Activated T-helper 1 cell treated with anti-CD3 and anti-CD28 coated beads, Interleukin-12 subunit alpha, Interleukin-12 subunit beta, Interleukin-2, Interleukin-4 antibody, amounts not matched to agents 30 ng/mL and 10 ng/mL and 1 ng/mL, durations not matched to agents 14 hours and 24 hours and 36 hours (primary cell): ENCODE results near the gene CORO6. TPM values are rescaled to one million over a fixed set of nuclear protein-coding genes. Genes with fewer than 3 reads are reported as not detected.
A peak's percentile ranks its signal among the peaks of the same experiment; 100 is the strongest.

ENCODE experiments used
- DNase-seq: peaks from one replicate; pipeline ENCODE4 v3.0.0; 2021; ENCODE audit warnings: low spot score
- H3K27ac Mint-ChIP-seq: one replicate; pipeline ENCODE4 v1.8.0; 2021; ENCODE audit warnings: mild to moderate bottlenecking, mixed read lengths
- H3K27me3 Mint-ChIP-seq: one replicate; pipeline ENCODE4 v1.8.0; 2022; ENCODE audit warnings: mild to moderate bottlenecking, moderate library complexity, mixed read lengths; ENCODE audit not compliant: insufficient read depth
- H3K36me3 Mint-ChIP-seq: one replicate; pipeline ENCODE4 v1.8.0; 2021; ENCODE audit warnings: low read depth, mixed read lengths
- H3K4me1 Mint-ChIP-seq: one replicate; pipeline ENCODE4 v1.8.0; 2021; ENCODE audit warnings: low read depth, mixed read lengths
- H3K4me3 Mint-ChIP-seq: one replicate; pipeline ENCODE4 v1.8.0; 2021; ENCODE audit warnings: mild to moderate bottlenecking, moderate library complexity, mixed read lengths
- H3K9me3 Mint-ChIP-seq: one replicate; pipeline ENCODE4 v1.8.0; 2021; ENCODE audit warnings: mixed read lengths
- intact Hi-C: fragments of 100-400 bp; cut with micrococcal nuclease; formaldehyde crosslinking; loops from one replicate; pipeline ENCODE4 v1.15.1; 2024
- total RNA-seq: library from RNA; stranded (reverse); gene quantifications from 2 replicates; pipeline ENCODE4 v1.2.3, GENCODE V29; 2022

CORO6 gene
- total RNA-seq, result 5.1 and 6.4 TPM in 2 replicates

GRCh38 chr17:29622337-29623282 is at the start of gene CORO6:
CORO6 (minus strand) TSS chr17:29622912; CDS start chr17:29621421, 1,491 bp downstream.
- intact Hi-C loops, result loop anchor here (1.0 to 2.0 kb wide), 5 partner anchors 7 to 157 kb away; no protein-coding TSS in a partner anchor
- H3K27me3 Mint-ChIP-seq, result no peaks in the 10 kb centered on the region
- peak within 1 kb of the TSS; percentile 81 for H3K27ac Mint-ChIP-seq

GRCh38 chr17:29671661-29672060 is 48.9 kb upstream of the CORO6 start:
- H3K4me1 Mint-ChIP-seq, result peaks cover 35% of the 10 kb centered on the region
- H3K27me3 Mint-ChIP-seq, result no peaks in the 10 kb centered on the region
- no peak for DNase-seq
- H3K4me3 Mint-ChIP-seq, result no peak overlapping the region
- H3K36me3 Mint-ChIP-seq, result peaks cover 40% of the 10 kb centered on the region
- intact Hi-C loops, result no loop called here
- no peaks in the 10 kb centered on the region for H3K9me3 Mint-ChIP-seq
- no peak overlapping the region for H3K27ac Mint-ChIP-seq

More at GRCh38 chr17:29622337-29623282, at the start of gene CORO6:
- peaks cover 6% of the 10 kb centered on the region for H3K36me3 Mint-ChIP-seq
- no peaks in the 10 kb centered on the region for H3K9me3 Mint-ChIP-seq
- H3K4me1 Mint-ChIP-seq, result peaks cover 41% of the 10 kb centered on the region
- peak within 1 kb of the TSS; percentile 80 for H3K4me3 Mint-ChIP-seq
- DNase-seq, result peak; percentile 56

GRCh38 chr17:29669266-29669665 is 46.6 kb upstream of the CORO6 start:
- Mint-ChIP-seq H3K4me3 (no peak overlapping the region), H3K36me3 (peaks cover 39% of the 10 kb centered on the region), H3K27me3 (no peaks in the 10 kb centered on the region), H3K4me1 (peaks cover 36% of the 10 kb centered on the region), H3K27ac (no peak overlapping the region), H3K9me3 (no peaks in the 10 kb centered on the region)
- intact Hi-C loops, result no loop called here
- no peak for DNase-seq

- peak overlapping the region; percentile 34 for H3K27ac Mint-ChIP-seq
- H3K4me3 Mint-ChIP-seq, result no peak overlapping the region
- H3K9me3 Mint-ChIP-seq, result no peaks in the 10 kb centered on the region
- no peaks in the 10 kb centered on the region for H3K27me3 Mint-ChIP-seq
- intact Hi-C loops, result no loop called here
- H3K36me3 Mint-ChIP-seq, result peaks cover 38% of the 10 kb centered on the region
- peaks cover 31% of the 10 kb centered on the region for H3K4me1 Mint-ChIP-seq
- DNase-seq, result no peak
Measured at GRCh38 chr17:29667969-29668368, 45.3 kb upstream of the CORO6 start.

- peaks cover 42% of the 10 kb centered on the region for H3K36me3 Mint-ChIP-seq
- H3K9me3 Mint-ChIP-seq, result no peaks in the 10 kb centered on the region
- no peak for DNase-seq
- intact Hi-C loops, result loop anchor here (1.0 kb wide), 2 partner anchors 27 to 41 kb away; no protein-coding TSS in a partner anchor
- H3K27ac Mint-ChIP-seq, result peak overlapping the region; percentile 46
- H3K27me3 Mint-ChIP-seq, result no peaks in the 10 kb centered on the region
- H3K4me1 Mint-ChIP-seq, result peaks cover 31% of the 10 kb centered on the region
- no peak overlapping the region for H3K4me3 Mint-ChIP-seq
Measured at GRCh38 chr17:29665481-29665810, 42.7 kb upstream of the CORO6 start.

GRCh38 chr17:29664743-29665480 is 42.2 kb upstream of the CORO6 start:
- Mint-ChIP-seq H3K27me3 (no peaks in the 10 kb centered on the region), H3K9me3 (no peaks in the 10 kb centered on the region), H3K4me3 (no peak overlapping the region), H3K4me1 (peaks cover 31% of the 10 kb centered on the region), H3K36me3 (peaks cover 43% of the 10 kb centered on the region), H3K27ac (peak overlapping the region; percentile 46)
- intact Hi-C loops, result loop anchor here (1.0 kb wide), 2 partner anchors 27 to 41 kb away; no protein-coding TSS in a partner anchor
- DNase-seq, result no peak

GRCh38 chr17:29663155-29663554 is 40.4 kb upstream of the CORO6 start:
- no peak overlapping the region for H3K27ac Mint-ChIP-seq
- no peaks in the 10 kb centered on the region for H3K27me3 Mint-ChIP-seq
- peaks cover 40% of the 10 kb centered on the region for H3K36me3 Mint-ChIP-seq
- no peaks in the 10 kb centered on the region for H3K9me3 Mint-ChIP-seq
- peaks cover 37% of the 10 kb centered on the region for H3K4me1 Mint-ChIP-seq
- DNase-seq, result no peak
- intact Hi-C loops, result no loop called here
- no peak overlapping the region for H3K4me3 Mint-ChIP-seq

GRCh38 chr17:29661213-29661612 is 38.5 kb upstream of the CORO6 start:
- Mint-ChIP-seq H3K36me3 (peaks cover 30% of the 10 kb centered on the region), H3K4me1 (peaks cover 22% of the 10 kb centered on the region), H3K27ac (no peak overlapping the region), H3K9me3 (no peaks in the 10 kb centered on the region), H3K4me3 (no peak overlapping the region), H3K27me3 (no peaks in the 10 kb centered on the region)
- DNase-seq, result no peak
- intact Hi-C loops, result no loop called here

- peaks cover 7% of the 10 kb centered on the region for H3K4me1 Mint-ChIP-seq
- intact Hi-C loops, result no loop called here
- no peak for DNase-seq
- H3K4me3 Mint-ChIP-seq, result no peak overlapping the region
- H3K27ac Mint-ChIP-seq, result no peak overlapping the region
- peaks cover 29% of the 10 kb centered on the region for H3K36me3 Mint-ChIP-seq
- no peaks in the 10 kb centered on the region for H3K9me3 Mint-ChIP-seq
- H3K27me3 Mint-ChIP-seq, result no peaks in the 10 kb centered on the region
Measured at GRCh38 chr17:29659155-29659554, 36.4 kb upstream of the CORO6 start.

- Mint-ChIP-seq H3K36me3 (peaks cover 16% of the 10 kb centered on the region), H3K4me3 (no peak overlapping the region), H3K9me3 (no peaks in the 10 kb centered on the region), H3K4me1 (peaks cover 7% of the 10 kb centered on the region), H3K27me3 (no peaks in the 10 kb centered on the region), H3K27ac (no peak overlapping the region)
- intact Hi-C loops, result no loop called here
- no peak for DNase-seq
Measured at GRCh38 chr17:29655323-29655722, 32.6 kb upstream of the CORO6 start.

- H3K9me3 Mint-ChIP-seq, result no peaks in the 10 kb centered on the region
- H3K27ac Mint-ChIP-seq, result no peak overlapping the region
Measured at GRCh38 chr17:29653995-29654714, 31.4 kb upstream of the CORO6 start.

GRCh38 chr17:29652976-29653375 is 30.3 kb upstream of the CORO6 start:
- Mint-ChIP-seq H3K27me3 (no peaks in the 10 kb centered on the region), H3K9me3 (no peaks in the 10 kb centered on the region), H3K4me3 (no peak overlapping the region), H3K27ac (no peak overlapping the region), H3K36me3 (peaks cover 26% of the 10 kb centered on the region), H3K4me1 (no peaks in the 10 kb centered on the region)
- intact Hi-C loops, result no loop called here
- no peak for DNase-seq

More at GRCh38 chr17:29653995-29654714, 31.4 kb upstream of the CORO6 start:
- Mint-ChIP-seq H3K36me3 (peaks cover 22% of the 10 kb centered on the region), H3K27me3 (no peaks in the 10 kb centered on the region), H3K4me1 (peaks cover 4% of the 10 kb centered on the region), H3K4me3 (no peak overlapping the region)
- intact Hi-C loops, result no loop called here
- no peak for DNase-seq
